Endothelial cell of umbilical vein (primary cell): Measurements from ENCODE around the gene C1QL3. TPM values are rescaled to one million over a fixed set of nuclear protein-coding genes. Genes with fewer than 3 reads are reported as not detected.

Source experiments
- polyA plus RNA-seq, 4 experiments: library from polyadenylated mRNA; depleted of rRNA in 3 of 4; stranded (reverse) in 3 of 4; unstranded in 1 of 4; fragments of >200 nt; gene quantifications; 2 replicates each; pipeline versions ENCODE4 v1.2.1 to v1.2.3, GENCODE V29; 2011 to 2012; ENCODE audit warnings: missing spikeins in 1 of 4
- small RNA-seq: library from RNA; depleted of rRNA; stranded (forward); fragments of <200 nt; gene quantifications from one replicate; pipeline ENCODE3, GENCODE V24; 2012; ENCODE audit warnings: low replicate concordance, low read depth; ENCODE audit not compliant: insufficient read depth, insufficient read length
- total RNA-seq: library from RNA; stranded (reverse); gene quantifications from 2 replicates; pipeline ENCODE4 v1.2.3, GENCODE V29; 2021

The C1QL3 gene
- total and polyA plus RNA-seq, 2 donors (not counting 3 experiments of a cell fraction or from before 2014, with no cell fraction given) = not detected

Small RNA genes within 50 kb of the gene (small RNA-seq; reads per million reads assigned to genes)
- gene RNU2-18P = 1.5 reads per million

Other genes starting within 250 kb of the C1QL3 start
- 3.6 and 4.6 TPM in 2 replicates for gene PTER, start 84.9 kb downstream of the C1QL3 start, total RNA-seq
- 1.2 and 1.6 TPM in 2 replicates for gene PTER, start 84.9 kb downstream of the C1QL3 start, polyA plus RNA-seq